Cardiac fibroblast (primary cell): ENCODE measurements around the gene FZD4.

Experiments used
- DNase-seq, 2 donors: peaks; one replicate each; pipeline versions ENCODE4 v3.0.0 to v3.0.0-alpha.2; 2010; ENCODE audit warnings: low read depth in 2 of 2
- H3K4me3 ChIP-seq, 2 donors: replicated peaks in 1 of 2; 1 replicate in 1 of 2; 2 replicates in 1 of 2; pipeline ENCODE4 v1.5.1; 2011; ENCODE audit warnings: low read depth in 2 of 2, low read length in 2 of 2, mild to moderate bottlenecking in 2 of 2, moderate library complexity in 1 of 2
- CTCF ChIP-seq: IDR thresholded peaks from one replicate; pipeline ENCODE4 v1.5.1; 2011; ENCODE audit warnings: low read depth, mild to moderate bottlenecking, low read length, inconsistent platforms

Gene FZD4

GRCh38 chr11:86934582-86934900 lies 20.7 kb downstream of the FZD4 start:
- no peak for TF ChIP-seq CTCF
- DNase-seq = no peak
- no peak overlapping the region for H3K4me3 ChIP-seq

GRCh38 chr11:86933891-86934581 lies 21.2 kb downstream of the FZD4 start:
- no peak for DNase-seq
- TF ChIP-seq CTCF = no peak
- no peak overlapping the region for H3K4me3 ChIP-seq

- no peak for DNase-seq
- H3K4me3 ChIP-seq = no peak overlapping the region
- TF ChIP-seq CTCF = no peak
These were observed 22.0 kb downstream of the FZD4 start for GRCh38 chr11:86932924-86933875.

GRCh38 chr11:86932259-86932585 lies 23.0 kb downstream of the FZD4 start:
- TF ChIP-seq CTCF = no peak
- DNase-seq = no peak
- no peak overlapping the region for H3K4me3 ChIP-seq

GRCh38 chr11:86931548-86932258 lies 23.5 kb downstream of the FZD4 start:
- H3K4me3 ChIP-seq = no peak overlapping the region
- DNase-seq = peak in 1 of 2 donors; percentile 75
- no peak for TF ChIP-seq CTCF

GRCh38 chr11:86930957-86931547 lies 24.1 kb downstream of the FZD4 start:
- H3K4me3 ChIP-seq = no peak overlapping the region
- no peak for TF ChIP-seq CTCF
- DNase-seq = no peak
